Cardiac fibroblast (primary cell): ENCODE measurements around the gene ADAMTS14.

Experiments used
- DNase-seq, 2 donors: peaks; one replicate each; pipeline versions ENCODE4 v3.0.0 to v3.0.0-alpha.2; 2010; ENCODE audit warnings: low read depth in 2 of 2
- H3K4me3 ChIP-seq, 2 donors: replicated peaks in 1 of 2; 1 replicate in 1 of 2; 2 replicates in 1 of 2; pipeline ENCODE4 v1.5.1; 2011; ENCODE audit warnings: low read depth in 2 of 2, low read length in 2 of 2, mild to moderate bottlenecking in 2 of 2, moderate library complexity in 1 of 2
- TF ChIP-seq, protein P1 (sequence below): IDR thresholded peaks from one replicate; pipeline ENCODE4 v1.5.1; 2011; ENCODE audit warnings: low read depth, mild to moderate bottlenecking, low read length, inconsistent platforms

Gene ADAMTS14

GRCh38 chr10:70682920-70683600 is 10.8 kb downstream of the ADAMTS14 start:
- DNase-seq = no peak
- TF ChIP-seq, protein P1, sequence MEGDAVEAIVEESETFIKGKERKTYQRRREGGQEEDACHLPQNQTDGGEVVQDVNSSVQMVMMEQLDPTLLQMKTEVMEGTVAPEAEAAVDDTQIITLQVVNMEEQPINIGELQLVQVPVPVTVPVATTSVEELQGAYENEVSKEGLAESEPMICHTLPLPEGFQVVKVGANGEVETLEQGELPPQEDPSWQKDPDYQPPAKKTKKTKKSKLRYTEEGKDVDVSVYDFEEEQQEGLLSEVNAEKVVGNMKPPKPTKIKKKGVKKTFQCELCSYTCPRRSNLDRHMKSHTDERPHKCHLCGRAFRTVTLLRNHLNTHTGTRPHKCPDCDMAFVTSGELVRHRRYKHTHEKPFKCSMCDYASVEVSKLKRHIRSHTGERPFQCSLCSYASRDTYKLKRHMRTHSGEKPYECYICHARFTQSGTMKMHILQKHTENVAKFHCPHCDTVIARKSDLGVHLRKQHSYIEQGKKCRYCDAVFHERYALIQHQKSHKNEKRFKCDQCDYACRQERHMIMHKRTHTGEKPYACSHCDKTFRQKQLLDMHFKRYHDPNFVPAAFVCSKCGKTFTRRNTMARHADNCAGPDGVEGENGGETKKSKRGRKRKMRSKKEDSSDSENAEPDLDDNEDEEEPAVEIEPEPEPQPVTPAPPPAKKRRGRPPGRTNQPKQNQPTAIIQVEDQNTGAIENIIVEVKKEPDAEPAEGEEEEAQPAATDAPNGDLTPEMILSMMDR = no peak

DNA sequence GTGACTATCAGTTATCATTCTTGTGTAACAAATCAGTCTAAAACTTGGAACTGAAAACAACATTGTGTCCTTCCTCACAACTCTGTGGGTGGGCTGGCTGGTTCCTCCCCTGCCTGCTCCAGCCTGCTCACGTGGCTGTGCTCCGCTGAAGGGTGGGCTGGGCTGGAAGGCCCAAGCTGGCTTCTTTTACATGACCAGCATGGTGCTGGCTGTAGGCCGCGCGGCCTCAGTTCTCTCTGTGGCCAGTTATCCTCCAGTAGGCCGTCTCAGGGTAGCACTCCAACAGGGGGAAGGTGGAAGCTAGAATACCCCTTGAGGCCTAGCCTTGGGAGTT is 11.3 kb downstream of the ADAMTS14 start:
- H3K4me3 ChIP-seq = no peak overlapping the region
- DNase-seq = no peak
- TF ChIP-seq, protein P1 = no peak

More at GRCh38 chr10:70682920-70683600, 10.8 kb downstream of the ADAMTS14 start:
- H3K4me3 ChIP-seq = no peak overlapping the region

DNA sequence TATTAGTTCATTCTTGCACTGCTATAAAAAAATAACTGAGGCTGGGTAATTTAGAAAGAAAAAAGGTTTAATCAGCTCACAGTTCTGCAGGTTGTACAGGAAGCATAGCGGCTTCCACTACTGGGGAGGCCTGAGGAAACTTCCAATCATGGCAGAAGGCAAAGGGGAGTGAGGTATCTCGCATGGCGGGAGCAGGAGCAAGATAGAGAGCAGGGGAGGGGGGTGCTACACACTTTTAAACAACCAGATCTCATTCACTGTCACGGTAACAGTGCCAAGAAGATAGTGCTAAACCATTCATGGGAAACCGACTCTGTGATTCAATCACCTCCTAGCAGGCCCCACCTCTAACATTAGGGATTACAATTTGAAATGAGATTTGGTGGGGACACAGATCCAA is 11.6 kb downstream of the ADAMTS14 start:
- TF ChIP-seq, protein P1 = no peak
- no peak for DNase-seq
- no peak overlapping the region for H3K4me3 ChIP-seq

- H3K4me3 ChIP-seq = no peak overlapping the region
- TF ChIP-seq, protein P1 = no peak
- no peak for DNase-seq
Measured at GRCh38 chr10:70684374-70684773, 12.1 kb downstream of the ADAMTS14 start.

GRCh38 chr10:70684839-70685454 is 12.6 kb downstream of the ADAMTS14 start:
- TF ChIP-seq, protein P1 = no peak
- no peak overlapping the region for H3K4me3 ChIP-seq
- no peak for DNase-seq

GRCh38 chr10:70685455-70685911 is 13.2 kb downstream of the ADAMTS14 start:
- DNase-seq = no peak

More at GRCh38 chr10:70685455-70685911, 13.2 kb downstream of the ADAMTS14 start:
- TF ChIP-seq, protein P1 = no peak
- H3K4me3 ChIP-seq = no peak overlapping the region
